ENCODE results near the gene ATP1A1. TPM values are rescaled to one million over a fixed set of nuclear protein-coding genes. Genes with fewer than 3 reads are reported as not detected.

The ATP1A1 gene
- total and polyA plus RNA-seq, 2 donors: 63.6 to 230 TPM

- 79% methylated on average over 7 of the region's 7 CpGs for WGBS
- no peak overlapping the region for H3K4me3 ChIP-seq (ENCODE audit: low read depth, low read length)
- peaks cover 4% of the 10 kb centered on the region for H3K36me3 ChIP-seq (ENCODE audit: insufficient read depth)
- H3K27ac ChIP-seq (ENCODE audit: low read depth): no peak overlapping the region
- H3K4me1 ChIP-seq (ENCODE audit: insufficient read depth): peaks cover 3% of the 10 kb centered on the region
- DNase-seq (ENCODE audit: extremely low spot score): no peak
These were observed 7.6 kb downstream of the ATP1A1 start for GRCh38 chr1:116380499-116381242.

- no peak overlapping the region for H3K4me3 ChIP-seq (ENCODE audit: low read depth, low read length)
- no peak overlapping the region for H3K27ac ChIP-seq (ENCODE audit: low read depth)
- no peaks in the 10 kb centered on the region for H3K4me1 ChIP-seq (ENCODE audit: insufficient read depth)
- WGBS: 57% methylated on average over 2 of the region's 2 CpGs
- peaks cover 4% of the 10 kb centered on the region for H3K36me3 ChIP-seq (ENCODE audit: insufficient read depth)
- DNase-seq (ENCODE audit: extremely low spot score): no peak
These were observed 9.3 kb downstream of the ATP1A1 start for GRCh38 chr1:116382321-116382720.

- Histone ChIP-seq H3K4me3 (ENCODE audit: low read depth, low read length) (no peak overlapping the region), H3K27ac (ENCODE audit: low read depth) (no peak overlapping the region), H3K4me1 (ENCODE audit: insufficient read depth) (no peaks in the 10 kb centered on the region), H3K36me3 (ENCODE audit: insufficient read depth) (peaks cover 4% of the 10 kb centered on the region)
- 75% methylated on average over 4 of the region's 4 CpGs for WGBS
- DNase-seq (ENCODE audit: extremely low spot score): no peak
These were observed 9.9 kb downstream of the ATP1A1 start for GRCh38 chr1:116382857-116383483.

- Histone ChIP-seq H3K4me1 (ENCODE audit: insufficient read depth) (no peaks in the 10 kb centered on the region), H3K36me3 (ENCODE audit: insufficient read depth) (peaks cover 10% of the 10 kb centered on the region), H3K27ac (ENCODE audit: low read depth) (no peak overlapping the region), H3K4me3 (ENCODE audit: low read depth, low read length) (no peak overlapping the region)
- no peak for DNase-seq (ENCODE audit: extremely low spot score)
- WGBS: 83% methylated on average over 4 of the region's 4 CpGs
These were observed 13.0 kb downstream of the ATP1A1 start for GRCh38 chr1:116386042-116386441.

- no peak for DNase-seq (ENCODE audit: extremely low spot score)
- Histone ChIP-seq H3K4me1 (ENCODE audit: insufficient read depth) (no peaks in the 10 kb centered on the region), H3K36me3 (ENCODE audit: insufficient read depth) (peaks cover 10% of the 10 kb centered on the region), H3K27ac (ENCODE audit: low read depth) (no peak overlapping the region), H3K4me3 (ENCODE audit: low read depth, low read length) (no peak overlapping the region)
- WGBS: 94% methylated on average over 6 of the region's 6 CpGs
These were observed 14.5 kb downstream of the ATP1A1 start for GRCh38 chr1:116387551-116387950.

- no peak for DNase-seq (ENCODE audit: extremely low spot score)
- no peak overlapping the region for H3K27ac ChIP-seq (ENCODE audit: low read depth)
- H3K4me1 ChIP-seq (ENCODE audit: insufficient read depth): no peaks in the 10 kb centered on the region
- 90% methylated on average over 3 of the region's 3 CpGs for WGBS
- peaks cover 11% of the 10 kb centered on the region for H3K36me3 ChIP-seq (ENCODE audit: insufficient read depth)
- H3K4me3 ChIP-seq (ENCODE audit: low read depth, low read length): no peak overlapping the region
These were observed 15.1 kb downstream of the ATP1A1 start for GRCh38 chr1:116388122-116388521.

GRCh38 chr1:116389013-116389412, 16.0 kb downstream of the ATP1A1 start:
- WGBS: 97% methylated on average over 2 of the region's 2 CpGs
- Histone ChIP-seq H3K36me3 (ENCODE audit: insufficient read depth) (peaks cover 11% of the 10 kb centered on the region), H3K27ac (ENCODE audit: low read depth) (no peak overlapping the region), H3K4me1 (ENCODE audit: insufficient read depth) (no peaks in the 10 kb centered on the region), H3K4me3 (ENCODE audit: low read depth, low read length) (no peak overlapping the region)
- no peak for DNase-seq (ENCODE audit: extremely low spot score)

- Histone ChIP-seq H3K4me1 (ENCODE audit: insufficient read depth) (no peaks in the 10 kb centered on the region), H3K27ac (ENCODE audit: low read depth) (no peak overlapping the region), H3K36me3 (ENCODE audit: insufficient read depth) (peaks cover 10% of the 10 kb centered on the region), H3K4me3 (ENCODE audit: low read depth, low read length) (no peak overlapping the region)
- 94% methylated on average over 6 of the region's 6 CpGs for WGBS
- DNase-seq (ENCODE audit: extremely low spot score): no peak
These were observed 16.6 kb downstream of the ATP1A1 start for GRCh38 chr1:116389686-116390085.

- WGBS: 93% methylated on average over 5 of the region's 5 CpGs
- no peak overlapping the region for H3K27ac ChIP-seq (ENCODE audit: low read depth)
- peaks cover 7% of the 10 kb centered on the region for H3K36me3 ChIP-seq (ENCODE audit: insufficient read depth)
- no peaks in the 10 kb centered on the region for H3K4me1 ChIP-seq (ENCODE audit: insufficient read depth)
- DNase-seq (ENCODE audit: extremely low spot score): no peak
- H3K4me3 ChIP-seq (ENCODE audit: low read depth, low read length): no peak overlapping the region
These were observed 17.2 kb downstream of the ATP1A1 start for GRCh38 chr1:116390195-116390594.

- Histone ChIP-seq H3K4me1 (ENCODE audit: insufficient read depth) (no peaks in the 10 kb centered on the region), H3K27ac (ENCODE audit: low read depth) (no peak overlapping the region), H3K36me3 (ENCODE audit: insufficient read depth) (peaks cover 7% of the 10 kb centered on the region), H3K4me3 (ENCODE audit: low read depth, low read length) (no peak overlapping the region)
- 55% methylated on average over 1 of the region's 1 CpG for WGBS
- DNase-seq (ENCODE audit: extremely low spot score): no peak
These were observed 18.1 kb downstream of the ATP1A1 start for GRCh38 chr1:116391185-116391584.

GRCh38 chr1:116392717-116393404, 19.8 kb downstream of the ATP1A1 start:
- WGBS: 95% methylated on average over 10 of the region's 10 CpGs
- Histone ChIP-seq H3K36me3 (ENCODE audit: insufficient read depth) (peaks cover 7% of the 10 kb centered on the region), H3K4me1 (ENCODE audit: insufficient read depth) (no peaks in the 10 kb centered on the region), H3K4me3 (ENCODE audit: low read depth, low read length) (no peak overlapping the region), H3K27ac (ENCODE audit: low read depth) (no peak overlapping the region)
- no peak for DNase-seq (ENCODE audit: extremely low spot score)

GRCh38 chr1:116393792-116394191, 20.7 kb downstream of the ATP1A1 start:
- WGBS: 97% methylated on average over 2 of the region's 2 CpGs
- Histone ChIP-seq H3K36me3 (ENCODE audit: insufficient read depth) (peaks cover 4% of the 10 kb centered on the region), H3K27ac (ENCODE audit: low read depth) (no peak overlapping the region), H3K4me1 (ENCODE audit: insufficient read depth) (no peaks in the 10 kb centered on the region), H3K4me3 (ENCODE audit: low read depth, low read length) (no peak overlapping the region)
- DNase-seq (ENCODE audit: extremely low spot score): no peak

- 90% methylated on average over 4 of the region's 4 CpGs for WGBS
- H3K4me3 ChIP-seq (ENCODE audit: low read depth, low read length): no peak overlapping the region
- peaks cover 1% of the 10 kb centered on the region for H3K36me3 ChIP-seq (ENCODE audit: insufficient read depth)
- H3K4me1 ChIP-seq (ENCODE audit: insufficient read depth): no peaks in the 10 kb centered on the region
- DNase-seq (ENCODE audit: extremely low spot score): no peak
- no peak overlapping the region for H3K27ac ChIP-seq (ENCODE audit: low read depth)
These were observed 21.2 kb downstream of the ATP1A1 start for GRCh38 chr1:116394270-116394669.

GRCh38 chr1:116396769-116397168, 23.7 kb downstream of the ATP1A1 start:
- WGBS: 94% methylated on average over 1 of the region's 1 CpG
- Histone ChIP-seq H3K4me1 (ENCODE audit: insufficient read depth) (no peaks in the 10 kb centered on the region), H3K36me3 (ENCODE audit: insufficient read depth) (peaks cover 5% of the 10 kb centered on the region), H3K27ac (ENCODE audit: low read depth) (no peak overlapping the region), H3K4me3 (ENCODE audit: low read depth, low read length) (no peak overlapping the region)
- DNase-seq (ENCODE audit: extremely low spot score): no peak
